ENCODE measurements around the gene ZP4. TPM values are rescaled to one million over a fixed set of nuclear protein-coding genes. Genes with fewer than 3 reads are reported as not detected.

Gene ZP4
- total and polyA plus RNA-seq, 9 of the 15 experiments (the other 6 are each of a cell fraction or from before 2014, with no cell fraction given): not detected

DNA sequence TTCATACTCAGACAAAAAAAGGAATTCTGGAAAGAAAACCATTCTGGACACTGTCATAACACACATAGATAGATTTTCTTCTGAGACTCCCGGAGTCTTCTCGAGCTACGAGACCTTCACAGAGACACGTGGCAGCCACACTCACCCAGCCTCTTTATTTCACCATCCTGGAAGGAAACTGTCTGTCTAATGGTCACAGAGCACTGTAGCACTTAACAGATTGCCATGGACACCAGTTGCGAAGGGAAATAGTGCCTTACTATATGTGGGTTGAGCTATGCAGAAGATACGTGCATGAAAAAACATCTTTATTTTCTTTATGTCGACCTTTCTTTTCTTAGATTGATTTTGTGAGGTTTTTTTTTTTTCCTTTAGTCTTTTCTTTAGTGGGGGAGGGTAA lies 57.9 kb downstream of the ZP4 start:
- intact Hi-C loops (cut with micrococcal nuclease): no loop called here
- Histone ChIP-seq H3K9me1 (ENCODE audit: control insufficient read depth, insufficient read depth, low read length) (no peaks in the 10 kb centered on the region), H3K4me3 (no peak overlapping the region), H3K79me2 (ENCODE audit: control insufficient read depth, insufficient read depth, low read length) (no peaks in the 10 kb centered on the region), H3K36me3 (ENCODE audit: control insufficient read depth, insufficient read depth, low read length) (no peaks in the 10 kb centered on the region), H3K27ac (ENCODE audit: extremely low read depth, low read depth, low read length) (no peak overlapping the region), H3K4me1 (replicated peaks in 1 of 2; ENCODE audit: control insufficient read depth in 2 of 2, insufficient read depth in 2 of 2, low read length in 2 of 2) (no peaks in the 10 kb centered on the region), H3K27me3 (ENCODE audit: control insufficient read depth in 2 of 2, insufficient read depth in 2 of 2, low read length in 2 of 2) (no peaks in the 10 kb centered on the region), H3K9ac (ENCODE audit: insufficient read depth in 1 of 2, low read depth in 2 of 2, low read length in 2 of 2) (no peak overlapping the region), H3K9me3 (replicated peaks; ENCODE audit: control insufficient read depth, insufficient read depth, low read depth, low read length) (no peaks in the 10 kb centered on the region), H4K20me1 (replicated peaks; ENCODE audit: control insufficient read depth, insufficient read depth, low read length) (no peaks in the 10 kb centered on the region), H3K4me2 (ENCODE audit: insufficient read depth, low read length) (no peak overlapping the region), H2AFZ (ENCODE audit: low read depth, low read length) (no peak overlapping the region)
- TF ChIP-seq ZNF217 (CRISPR knock-in tag; IDR thresholded peaks at IDR 0.05) (no peak), KAT7 (CRISPR knock-in tag; IDR thresholded peaks at IDR 0.05; ENCODE audit: borderline replicate concordance) (no peak), SIRT6 (IDR thresholded peaks at IDR 0.05; ENCODE audit: low read depth, low read length) (no peak)
- TF ChIP-seq, protein P1, sequence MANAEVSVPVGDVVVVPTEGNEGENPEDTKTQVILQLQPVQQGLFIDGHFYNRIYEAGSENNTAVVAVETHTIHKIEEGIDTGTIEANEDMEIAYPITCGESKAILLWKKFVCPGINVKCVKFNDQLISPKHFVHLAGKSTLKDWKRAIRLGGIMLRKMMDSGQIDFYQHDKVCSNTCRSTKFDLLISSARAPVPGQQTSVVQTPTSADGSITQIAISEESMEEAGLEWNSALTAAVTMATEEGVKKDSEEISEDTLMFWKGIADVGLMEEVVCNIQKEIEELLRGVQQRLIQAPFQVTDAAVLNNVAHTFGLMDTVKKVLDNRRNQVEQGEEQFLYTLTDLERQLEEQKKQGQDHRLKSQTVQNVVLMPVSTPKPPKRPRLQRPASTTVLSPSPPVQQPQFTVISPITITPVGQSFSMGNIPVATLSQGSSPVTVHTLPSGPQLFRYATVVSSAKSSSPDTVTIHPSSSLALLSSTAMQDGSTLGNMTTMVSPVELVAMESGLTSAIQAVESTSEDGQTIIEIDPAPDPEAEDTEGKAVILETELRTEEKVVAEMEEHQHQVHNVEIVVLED (CRISPR knock-in tag; IDR thresholded peaks at IDR 0.05): no peak
- TF ChIP-seq, protein P2, sequence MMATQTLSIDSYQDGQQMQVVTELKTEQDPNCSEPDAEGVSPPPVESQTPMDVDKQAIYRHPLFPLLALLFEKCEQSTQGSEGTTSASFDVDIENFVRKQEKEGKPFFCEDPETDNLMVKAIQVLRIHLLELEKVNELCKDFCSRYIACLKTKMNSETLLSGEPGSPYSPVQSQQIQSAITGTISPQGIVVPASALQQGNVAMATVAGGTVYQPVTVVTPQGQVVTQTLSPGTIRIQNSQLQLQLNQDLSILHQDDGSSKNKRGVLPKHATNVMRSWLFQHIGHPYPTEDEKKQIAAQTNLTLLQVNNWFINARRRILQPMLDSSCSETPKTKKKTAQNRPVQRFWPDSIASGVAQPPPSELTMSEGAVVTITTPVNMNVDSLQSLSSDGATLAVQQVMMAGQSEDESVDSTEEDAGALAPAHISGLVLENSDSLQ (IDR thresholded peaks at IDR 0.05): no peak
- DNase-seq (ENCODE audit: extremely low read depth in 1 of 4, low spot score in 3 of 4) (no peak), FAIRE-seq (no peak), ATAC-seq (no peak)
- ChIA-PET CTCF (ENCODE audit: low intra/inter-chr PET ratio) (no interaction called here), POLR2A (interaction anchor here (0.7 kb wide), 1 partner anchor 16 kb away, joined by 3 read pairs; no protein-coding TSS in a partner anchor)
- in situ Hi-C loops (cut with MboI): no loop called here
- BruUV-seq (replicated peaks): no TSS peak
- 2% methylated on average over 7 of the region's 7 CpGs for whole genome bisulfite sequencing (ENCODE audit: insufficient coverage, low coverage, missing lambda C conversion rate)

All from K562 (cell line).